H9 (cell line): ENCODE measurements around the gene PKIB. TPM values are rescaled to one million over a fixed set of nuclear protein-coding genes. Genes with fewer than 3 reads are reported as not detected.

Experiments
- DNase-seq: peaks from one replicate; pipeline ENCODE4 v3.0.0-alpha.2; 2017
- H2AFZ ChIP-seq: one replicate; pipeline ENCODE4 v1.6.1; 2013; ENCODE audit warnings: mild to moderate bottlenecking, low read length, control low read depth, moderate library complexity
- H2AK5ac ChIP-seq: 2 replicates; pipeline ENCODE4 v1.6.1; 2013; ENCODE audit warnings: low read length, control low read depth, mixed read lengths; ENCODE audit not compliant: insufficient read length
- H2BK120ac ChIP-seq: one replicate; pipeline ENCODE4 v1.6.1; 2013; ENCODE audit warnings: low read depth, mild to moderate bottlenecking, low read length, control low read depth, inconsistent platforms; ENCODE audit not compliant: poor library complexity, severe bottlenecking
- H2BK12ac ChIP-seq: 2 replicates; pipeline ENCODE4 v1.6.1; 2013; ENCODE audit warnings: low read length, control low read depth, mixed read lengths, low read depth; ENCODE audit not compliant: insufficient read length
- H2BK15ac ChIP-seq: 2 replicates; pipeline ENCODE4 v1.6.1; 2013; ENCODE audit warnings: low read depth, low read length, control low read depth
- H2BK20ac ChIP-seq: one replicate; pipeline ENCODE4 v1.6.1; 2013; ENCODE audit warnings: low read depth, mild to moderate bottlenecking, low read length, control low read depth, inconsistent platforms; ENCODE audit not compliant: poor library complexity, severe bottlenecking
- H2BK5ac ChIP-seq: 2 replicates; pipeline ENCODE4 v1.6.1; 2013; ENCODE audit warnings: low read length, control low read depth, mixed read lengths; ENCODE audit not compliant: insufficient read length
- H3K14ac ChIP-seq: 2 replicates; pipeline ENCODE4 v1.6.1; 2013; ENCODE audit warnings: low read length, control low read depth; ENCODE audit not compliant: insufficient read depth
- H3K18ac ChIP-seq: 2 replicates; pipeline ENCODE4 v1.6.1; 2013; ENCODE audit warnings: low read depth, mild to moderate bottlenecking, mixed read lengths, low read length, control low read depth; ENCODE audit not compliant: insufficient read length
- H3K23ac ChIP-seq: 2 replicates; pipeline ENCODE4 v1.6.1; 2013; ENCODE audit warnings: low read length, control low read depth, mixed read lengths, low read depth; ENCODE audit not compliant: insufficient read length
- H3K23me2 ChIP-seq: 2 replicates; pipeline ENCODE4 v1.6.1; 2013; ENCODE audit warnings: low read depth, mild to moderate bottlenecking, mixed read lengths, low read length, control low read depth; ENCODE audit not compliant: insufficient read length, poor library complexity, severe bottlenecking
- H3K27ac ChIP-seq: 2 replicates; pipeline ENCODE4 v1.5.1; 2013; ENCODE audit warnings: low read length, control low read depth, mixed read lengths, low read depth; ENCODE audit not compliant: insufficient read length
- H3K27me3 ChIP-seq: 2 replicates; pipeline ENCODE4 v1.6.1; 2013; ENCODE audit warnings: low read length, control low read depth, inconsistent platforms; ENCODE audit not compliant: insufficient read depth
- H3K4ac ChIP-seq: 2 replicates; pipeline ENCODE4 v1.6.1; 2013; ENCODE audit warnings: low read depth, mild to moderate bottlenecking, control low read depth, inconsistent platforms, low read length, moderate library complexity
- H3K4me1 ChIP-seq: 2 replicates; pipeline ENCODE4 v1.6.1; 2013; ENCODE audit warnings: low read length, control low read depth, inconsistent platforms; ENCODE audit not compliant: insufficient read depth
- H3K4me2 ChIP-seq: 2 replicates; pipeline ENCODE4 v1.6.1; 2013; ENCODE audit warnings: low read length, control low read depth, mixed read lengths; ENCODE audit not compliant: insufficient read length, insufficient read depth
- H3K56ac ChIP-seq: 2 replicates; pipeline ENCODE4 v1.6.1; 2013; ENCODE audit warnings: low read depth, mild to moderate bottlenecking, mixed read lengths, low read length, control low read depth; ENCODE audit not compliant: insufficient read length
- H3K79me1 ChIP-seq: 2 replicates; pipeline ENCODE4 v1.6.1; 2013; ENCODE audit warnings: low read depth, mild to moderate bottlenecking, moderate library complexity, low read length, control low read depth, inconsistent platforms; ENCODE audit not compliant: insufficient read depth, poor library complexity, severe bottlenecking
- H3K79me2 ChIP-seq: 2 replicates; pipeline ENCODE4 v1.6.1; 2013; ENCODE audit warnings: low read length, control low read depth, inconsistent platforms; ENCODE audit not compliant: insufficient read depth
- H3K9ac ChIP-seq: 2 replicates; pipeline ENCODE4 v1.6.1; 2013; ENCODE audit warnings: low read length, control low read depth, mixed read lengths; ENCODE audit not compliant: insufficient read length; ENCODE audit errors: extremely low read depth
- H3K9me3 ChIP-seq: one replicate; pipeline ENCODE4 v1.6.1; 2013; ENCODE audit warnings: low read depth, low read length, inconsistent platforms; ENCODE audit not compliant: control insufficient read depth
- H3T11ph ChIP-seq: one replicate; pipeline ENCODE4 v1.6.1; 2013; ENCODE audit warnings: mild to moderate bottlenecking, low read length, control low read depth, inconsistent platforms
- H4K20me1 ChIP-seq: one replicate; pipeline ENCODE4 v1.6.1; 2013; ENCODE audit not compliant: control insufficient read depth, insufficient read length, insufficient read depth
- H4K5ac ChIP-seq: 2 replicates; pipeline ENCODE4 v1.6.1; 2013; ENCODE audit warnings: low read depth, mild to moderate bottlenecking, mixed read lengths, low read length, control low read depth; ENCODE audit not compliant: insufficient read length
- H4K8ac ChIP-seq: replicated peaks from 2 replicates; pipeline ENCODE4 v1.6.1; 2013; ENCODE audit warnings: low read length, control low read depth, mixed read lengths, low read depth; ENCODE audit not compliant: insufficient read length
- H4K91ac ChIP-seq: 2 replicates; pipeline ENCODE4 v1.6.1; 2013; ENCODE audit warnings: low read depth, mild to moderate bottlenecking, moderate library complexity, mixed read lengths, low read length, control low read depth; ENCODE audit not compliant: insufficient read length
- H3K27ac Mint-ChIP-seq, 3 experiments: 2 replicates in 2 of 3; 3 replicates in 1 of 3; pipeline ENCODE4 v1.8.0; 2020 to 2021; ENCODE audit warnings: mixed read lengths in 3 of 3, mild to moderate bottlenecking in 1 of 3, moderate library complexity in 1 of 3
- H3K27me3 Mint-ChIP-seq: 2 replicates; pipeline ENCODE4 v1.8.0; 2021; ENCODE audit warnings: low read depth, mild to moderate bottlenecking, moderate library complexity, mixed read lengths
- H3K36me3 Mint-ChIP-seq, 3 experiments: 2 replicates in 2 of 3; 3 replicates in 1 of 3; pipeline ENCODE4 v1.8.0; 2020 to 2021; ENCODE audit warnings: low read depth in 3 of 3, mixed read lengths in 3 of 3; ENCODE audit not compliant: insufficient read depth in 1 of 3
- H3K4me1 Mint-ChIP-seq, 2 experiments: 2 replicates each; pipeline ENCODE4 v1.8.0; 2020; ENCODE audit warnings: mixed read lengths in 2 of 2
- H3K4me3 Mint-ChIP-seq, 2 experiments: 2 replicates in 1 of 2; 3 replicates in 1 of 2; pipeline ENCODE4 v1.8.0; 2020 to 2021; ENCODE audit warnings: mild to moderate bottlenecking in 2 of 2, mixed read lengths in 2 of 2, moderate library complexity in 1 of 2
- H3K9me3 Mint-ChIP-seq, 2 experiments: 2 replicates in 1 of 2; 3 replicates in 1 of 2; pipeline ENCODE4 v1.8.0; 2020; ENCODE audit warnings: mild to moderate bottlenecking in 2 of 2, mixed read lengths in 2 of 2, moderate library complexity in 1 of 2
- CTCF ChIP-seq: fragments of 200-600 bp; sonication (generic); conservative IDR thresholded peaks from 3 replicates; pipeline ENCODE4 v1.8.0; 2021; ENCODE audit warnings: antibody characterized with exemption, mild to moderate bottlenecking
- WGBS: extraction: QIAGEN DNeasy Blood & Tissue Kit; methylation state at CpG from one replicate; pipeline ENCODE4 v1.1.7; 2013; ENCODE audit warnings: missing lambda C conversion rate, low lambda C conversion rate, mixed read lengths; ENCODE audit not compliant: insufficient read length; ENCODE audit errors: extremely low coverage; 5-methylcytosine and 5-hydroxymethylcytosine counted together
- total RNA-seq: library from RNA; stranded (reverse); gene quantifications from 2 replicates; pipeline ENCODE4 v1.2.1, GENCODE V29; 2021

Gene PKIB
- total RNA-seq, 1 experiment from 2014 or later: 46.5 TPM

GRCh38 chr6:122671251-122671650 is 61.0 kb downstream of the PKIB start:
- H3K4ac ChIP-seq: no peak overlapping the region
- Mint-ChIP-seq H3K9me3 (peaks cover 7% of the 10 kb centered on the region in 2 experiments; a peak in 4 of 5 replicates), H3K27me3 (no peaks in the 10 kb centered on the region), H3K36me3 (peaks cover 8 to 25% (median 11%) of the 10 kb centered on the region in 3 experiments; a peak in 6 of 7 replicates), H3K4me1 (no peaks in the 10 kb centered on the region), H3K27ac (no peak overlapping the region), H3K4me3 (no peak overlapping the region)
- H2AK5ac ChIP-seq: no peak overlapping the region
- no CpG with 5 or more reads among the region's 2 CpGs for WGBS
- no peak for DNase-seq
- H4K5ac ChIP-seq: no peak overlapping the region
- H3K79me2 ChIP-seq: no peaks in the 10 kb centered on the region; the same call in 1 of the 2 replicates
- H2BK12ac ChIP-seq: no peak overlapping the region
- H2BK5ac ChIP-seq: no peak overlapping the region
- H3K9ac ChIP-seq: no peak overlapping the region
- no peaks in the 10 kb centered on the region for H3K9me3 ChIP-seq
- no peak overlapping the region for H4K91ac ChIP-seq
- H3K4me2 ChIP-seq: no peak overlapping the region
- no peak overlapping the region for H2AFZ ChIP-seq
- no peaks in the 10 kb centered on the region for H3K4me1 ChIP-seq
- H3K23ac ChIP-seq: no peak overlapping the region
- H2BK120ac ChIP-seq: no peak overlapping the region
- no peaks in the 10 kb centered on the region for H3K23me2 ChIP-seq
- H3K18ac ChIP-seq: no peak overlapping the region
- H3K79me1 ChIP-seq: no peaks in the 10 kb centered on the region
- H3K27ac ChIP-seq: no peak overlapping the region
- H3K27me3 ChIP-seq: no peaks in the 10 kb centered on the region
- H2BK15ac ChIP-seq: no peak overlapping the region
- no peak for TF ChIP-seq CTCF
- H4K8ac ChIP-seq: no peak overlapping the region
- H4K20me1 ChIP-seq: no peaks in the 10 kb centered on the region
- no peak overlapping the region for H3T11ph ChIP-seq
- H3K56ac ChIP-seq: no peak overlapping the region
- H2BK20ac ChIP-seq: no peak overlapping the region
- no peak overlapping the region for H3K14ac ChIP-seq
